Activated CD4-positive, CD25-positive, alpha-beta regulatory T cell (primary cell): ENCODE results near the gene ST8SIA2.

Experiments
- DNase-seq, 4 experiments: peaks; one replicate each; lab custom pipeline; 2025; lab: John Stamatoyannopoulos, UW

Gene ST8SIA2

DNA sequence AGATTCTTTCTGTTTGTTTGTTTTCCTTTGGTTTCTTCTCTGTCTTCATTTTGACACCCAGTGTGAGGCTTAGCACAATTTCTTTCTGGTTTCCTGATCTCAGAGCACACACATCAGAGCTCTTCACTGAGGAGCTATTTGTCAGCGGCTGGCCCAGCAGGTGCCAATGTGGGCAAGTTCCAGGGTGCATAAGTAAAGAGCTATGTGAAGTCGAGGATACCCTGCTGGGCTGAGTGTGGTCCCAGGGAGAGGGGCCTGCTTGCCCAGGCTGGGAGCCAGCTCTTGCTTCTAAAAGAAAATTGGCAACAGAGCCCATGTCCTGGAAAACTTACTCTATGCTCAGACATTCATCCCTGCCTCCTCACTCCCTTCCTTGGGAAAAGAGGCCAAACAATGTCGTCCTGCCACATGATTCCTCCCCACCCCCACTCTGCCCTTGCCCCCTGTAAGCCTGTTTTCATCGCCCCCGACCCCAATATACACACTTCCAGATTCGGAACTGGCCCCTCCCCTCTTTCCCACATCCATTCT lies 101.2 kb downstream of the ST8SIA2 start:
- no peak for DNase-seq

DNA sequence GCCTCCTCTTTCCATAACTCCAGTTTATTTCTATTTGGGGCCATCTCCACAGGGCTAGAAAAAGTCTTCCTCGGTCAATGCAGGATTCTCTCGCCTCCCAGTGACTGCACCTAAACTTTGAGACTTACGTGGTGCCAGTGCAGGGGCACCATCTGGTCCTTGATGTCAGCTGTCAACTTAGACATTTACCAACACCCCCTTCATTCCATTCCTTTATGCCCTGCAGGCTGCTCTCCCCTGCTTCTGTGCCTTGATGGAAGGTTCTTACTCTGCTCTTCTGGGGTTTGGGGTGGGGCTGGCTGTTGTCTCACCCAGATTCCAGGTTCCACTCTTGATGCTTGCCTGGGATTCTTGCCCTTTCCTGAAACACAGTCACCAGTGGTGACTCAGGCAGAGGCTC lies 101.8 kb downstream of the ST8SIA2 start:
- no peak for DNase-seq

DNA sequence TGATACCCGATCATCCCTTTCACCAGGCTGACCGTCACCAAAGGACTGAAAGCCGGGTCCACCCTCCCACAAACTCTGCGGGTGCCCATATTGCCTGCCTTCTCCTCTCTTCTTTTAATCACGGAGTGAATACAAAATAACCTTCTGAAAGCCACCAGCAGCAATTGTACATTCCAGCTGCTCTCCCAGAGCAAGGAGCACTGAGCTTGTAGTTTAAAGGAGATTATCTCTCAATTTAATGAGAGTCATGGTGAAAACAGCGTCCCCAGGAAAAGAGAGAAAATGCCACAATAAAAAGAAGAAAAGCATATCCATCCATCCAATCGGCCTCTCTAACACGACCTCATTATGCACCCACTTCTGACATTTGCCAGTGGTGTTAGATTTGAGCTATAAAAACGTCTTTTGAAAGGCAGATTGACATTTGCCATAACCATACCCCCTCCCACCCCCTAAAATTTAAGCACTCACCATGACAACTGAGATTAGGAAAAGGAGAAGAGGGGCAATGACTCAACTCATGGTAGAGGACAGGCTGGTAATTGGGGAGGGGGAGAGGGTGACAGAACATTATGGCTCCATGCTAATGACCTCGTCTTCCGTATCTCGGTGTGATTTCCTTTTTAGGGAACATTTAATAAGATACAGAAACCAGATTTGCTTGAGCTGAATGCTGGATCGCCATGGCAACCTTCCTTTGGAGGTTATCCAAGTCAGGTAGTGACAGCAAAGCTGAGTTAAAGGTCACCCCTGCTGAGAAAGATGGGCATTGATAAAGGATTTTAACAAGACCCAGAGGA lies 106.2 kb downstream of the ST8SIA2 start:
- DNase-seq: no peak

DNA sequence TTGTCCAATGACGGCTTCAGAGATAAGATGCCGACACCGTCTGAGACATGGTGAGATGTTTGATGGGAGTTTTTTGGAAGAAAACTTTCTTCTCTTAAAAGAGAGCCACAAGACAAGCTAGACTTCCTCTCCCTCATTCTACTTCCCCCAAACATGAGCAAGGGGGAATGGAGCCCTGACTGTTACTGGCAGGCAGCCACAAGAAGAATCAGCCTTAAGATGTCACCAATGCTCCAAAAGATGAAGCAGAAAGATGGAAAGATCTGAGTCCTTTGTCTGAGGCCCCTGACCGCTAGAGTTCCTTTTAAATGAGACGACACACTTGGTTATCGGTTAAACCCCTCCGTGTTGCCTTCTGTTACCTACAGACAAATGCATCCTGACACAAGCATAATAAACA lies 108.7 kb downstream of the ST8SIA2 start:
- DNase-seq: no peak

DNA sequence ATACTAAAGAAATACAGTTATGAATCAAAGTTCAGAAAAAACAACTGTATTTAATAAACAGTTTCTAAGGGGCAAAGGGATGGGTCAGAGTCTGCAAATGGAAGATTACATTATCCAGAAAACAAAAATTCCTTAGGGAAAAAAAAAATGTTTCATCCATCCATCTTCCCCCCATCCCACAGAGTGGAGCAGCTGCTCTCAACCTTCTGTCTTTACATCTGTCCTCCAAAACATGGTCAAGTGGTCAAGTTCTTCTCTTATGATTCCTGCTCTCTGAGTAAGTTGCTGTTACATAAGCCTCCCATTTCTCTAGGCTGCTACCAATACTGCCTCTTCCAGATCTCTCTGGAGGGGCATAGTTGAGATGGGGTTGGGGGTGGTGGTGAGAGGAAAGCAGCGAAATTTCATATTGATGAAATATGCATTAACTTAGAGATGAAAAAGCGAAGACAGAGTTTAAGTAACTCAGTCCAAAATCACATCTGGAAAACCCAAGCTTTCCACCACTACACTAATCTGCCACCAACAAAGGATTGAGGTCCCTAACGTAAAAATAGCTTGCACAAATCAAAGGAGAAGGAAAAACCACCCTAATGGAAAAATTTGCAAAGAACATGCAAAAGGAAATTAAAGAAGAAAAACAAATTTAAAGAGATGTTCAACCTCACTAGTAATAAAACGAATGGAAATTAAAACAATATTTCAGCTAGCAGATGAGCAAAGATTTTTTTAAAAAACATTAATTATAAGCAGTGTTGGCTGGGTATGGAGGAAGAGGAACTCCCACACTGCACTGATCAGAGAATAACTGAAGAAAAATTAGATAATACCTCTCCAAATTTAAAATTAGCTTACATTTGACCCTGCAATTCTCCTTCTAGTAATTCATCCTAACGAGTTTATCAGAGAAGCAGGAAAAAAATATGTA lies 109.5 kb downstream of the ST8SIA2 start:
- no peak for DNase-seq

DNA sequence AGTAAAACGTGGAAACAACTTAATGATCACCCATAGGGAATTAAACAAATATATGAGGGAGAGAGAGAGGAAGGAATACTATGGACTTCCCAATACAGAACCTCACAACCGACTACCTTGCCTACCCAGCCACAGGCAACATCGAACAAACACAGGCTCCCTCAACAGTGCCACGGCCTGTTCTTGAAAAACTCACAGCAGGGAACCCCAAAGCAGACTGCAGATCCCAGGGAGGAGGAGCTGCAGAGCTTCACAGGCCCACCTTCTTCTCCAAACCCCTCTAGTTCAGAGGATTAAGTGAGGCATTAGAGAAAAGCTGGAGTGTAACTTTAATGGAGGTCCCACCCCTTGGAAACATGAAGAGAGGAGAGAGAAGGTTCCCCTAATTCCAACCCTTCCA lies 110.2 kb downstream of the ST8SIA2 start:
- DNase-seq: no peak

DNA sequence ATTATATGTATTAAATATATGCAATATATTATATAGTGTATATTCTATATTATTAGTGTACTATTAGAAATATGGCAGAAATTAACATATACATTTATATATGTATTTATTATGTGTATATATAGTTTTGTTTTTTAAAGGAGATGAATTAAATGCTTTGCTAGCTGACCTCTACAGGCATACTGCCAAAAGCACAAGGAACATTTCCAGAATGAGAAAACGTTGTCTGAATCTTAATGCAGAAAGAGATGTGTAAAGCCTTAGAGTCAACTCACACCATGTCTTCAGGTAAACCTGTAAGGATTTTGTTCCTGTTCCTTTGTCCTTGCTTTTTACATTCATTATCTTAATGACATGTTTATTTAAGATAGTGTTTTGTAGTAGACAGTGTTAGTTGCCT lies 111.9 kb downstream of the ST8SIA2 start:
- no peak for DNase-seq

DNA sequence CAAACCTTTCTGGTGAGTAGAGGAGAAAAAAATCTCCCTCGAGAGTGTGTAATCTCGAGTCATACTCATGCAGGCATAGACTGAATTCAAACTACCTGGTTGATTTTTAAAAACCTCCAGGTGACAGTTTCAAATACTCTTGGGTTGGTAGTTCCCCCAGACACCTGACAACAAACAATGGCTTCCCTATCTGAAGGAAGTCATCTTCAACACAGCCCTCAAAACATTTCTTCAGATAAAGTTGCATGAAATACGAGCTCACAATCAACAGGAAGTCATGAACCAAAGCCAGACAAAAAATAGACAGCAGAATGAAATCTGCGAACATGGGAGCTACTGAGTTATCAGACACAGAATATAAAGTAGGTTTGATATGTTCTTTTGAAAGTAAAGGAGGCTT lies 112.8 kb downstream of the ST8SIA2 start:
- no peak for DNase-seq

DNA sequence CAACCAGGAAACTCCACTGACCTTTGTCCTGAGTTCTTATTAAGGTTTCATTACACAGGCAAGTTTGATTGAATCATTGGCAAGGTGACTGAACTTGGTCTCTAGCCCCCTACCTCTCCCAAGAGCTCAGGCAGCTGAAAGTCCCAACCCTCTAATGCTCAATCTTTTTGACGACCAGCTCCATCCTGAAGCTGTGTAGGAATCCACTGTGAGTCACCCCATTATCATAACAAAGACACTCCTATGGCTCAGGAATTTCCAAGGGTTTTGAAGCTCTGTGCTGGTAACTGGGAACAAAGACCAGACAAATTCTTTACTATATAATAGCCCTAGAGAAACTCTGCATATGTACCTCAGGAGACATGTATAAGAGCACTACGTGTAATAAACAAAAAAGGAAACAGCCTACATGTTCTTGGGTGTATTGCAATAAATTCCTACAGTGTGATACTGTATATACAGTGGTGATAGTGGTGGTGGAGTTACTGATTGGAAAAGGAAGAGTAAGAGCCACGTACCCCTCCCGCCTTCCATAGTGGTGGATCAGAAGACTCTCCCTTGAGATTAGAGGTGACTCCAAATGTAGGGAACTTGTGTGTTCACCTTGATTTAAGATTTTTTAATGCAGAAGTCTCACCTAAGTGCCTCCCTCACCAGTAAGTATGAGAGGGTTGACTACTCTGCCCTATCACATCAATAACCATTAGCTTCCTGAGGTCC lies 116.6 kb downstream of the ST8SIA2 start:
- DNase-seq: no peak
